Muscle of leg (tissue), 11 donors: ENCODE data around the gene AIDA. TPM values are rescaled to one million over a fixed set of nuclear protein-coding genes. Genes with fewer than 3 reads are reported as not detected.

Source experiments
- DNase-seq: peaks from one replicate; pipeline ENCODE4 v3.0.0; 2013
- H3K27ac ChIP-seq: one replicate; pipeline ENCODE4 v1.5.1; 2013; ENCODE audit warnings: mild to moderate bottlenecking, low read length, control low read depth
- H3K27me3 ChIP-seq: one replicate; pipeline ENCODE4 v1.6.1; 2013; ENCODE audit warnings: low read length; ENCODE audit not compliant: control insufficient read depth, insufficient read depth
- H3K36me3 ChIP-seq: one replicate; pipeline ENCODE4 v1.6.1; 2013; ENCODE audit warnings: low read length; ENCODE audit not compliant: control insufficient read depth, insufficient read depth
- H3K4me1 ChIP-seq: one replicate; pipeline ENCODE4 v1.6.1; 2013; ENCODE audit warnings: low read length; ENCODE audit not compliant: control insufficient read depth, insufficient read depth
- H3K4me3 ChIP-seq: one replicate; pipeline ENCODE4 v1.5.1; 2013; ENCODE audit warnings: low read length, control low read depth
- H3K9me3 ChIP-seq: replicated peaks from 2 replicates; pipeline ENCODE4 v1.6.1; 2013; ENCODE audit warnings: low read depth, low read length; ENCODE audit not compliant: control insufficient read depth
- WGBS: methylation state at CpG from one replicate; pipeline ENCODE4 v1.1.5; 2013; ENCODE audit warnings: missing lambda C conversion rate; ENCODE audit not compliant: insufficient coverage; 5-methylcytosine and 5-hydroxymethylcytosine counted together
- polyA plus RNA-seq, 8 donors: library from polyadenylated mRNA; unstranded; fragments of 120-200 nt; gene quantifications; one replicate each; pipeline versions ENCODE4 v1.2.1 to v1.2.3, GENCODE V29; 2013; ENCODE audit warnings: inconsistent platforms in 1 of 8, low replicate concordance in 1 of 8; ENCODE audit not compliant: insufficient read length in 8 of 8, insufficient read depth in 1 of 8
- total RNA-seq: library from RNA; stranded (reverse); fragments of 120-200 nt; gene quantifications from one replicate; pipeline ENCODE4 v1.2.4, GENCODE V29; 2013

The AIDA gene
- total and polyA plus RNA-seq, 9 donors = 29.7 to 81.0 (median 53.5) TPM

GRCh38 chr1:222713091-222713961 is 1.0 kb upstream of the AIDA start:
- Histone ChIP-seq H3K27ac (peak overlapping the region; percentile 100), H3K27me3 (no peaks in the 10 kb centered on the region), H3K36me3 (peaks cover 4% of the 10 kb centered on the region), H3K4me1 (peaks cover 6% of the 10 kb centered on the region), H3K9me3 (no peaks in the 10 kb centered on the region), H3K4me3 (peak overlapping the region; percentile 90)
- WGBS = under 1% methylated on average over 22 of the region's 39 CpGs
- DNase-seq = peak; percentile 99

DNA sequence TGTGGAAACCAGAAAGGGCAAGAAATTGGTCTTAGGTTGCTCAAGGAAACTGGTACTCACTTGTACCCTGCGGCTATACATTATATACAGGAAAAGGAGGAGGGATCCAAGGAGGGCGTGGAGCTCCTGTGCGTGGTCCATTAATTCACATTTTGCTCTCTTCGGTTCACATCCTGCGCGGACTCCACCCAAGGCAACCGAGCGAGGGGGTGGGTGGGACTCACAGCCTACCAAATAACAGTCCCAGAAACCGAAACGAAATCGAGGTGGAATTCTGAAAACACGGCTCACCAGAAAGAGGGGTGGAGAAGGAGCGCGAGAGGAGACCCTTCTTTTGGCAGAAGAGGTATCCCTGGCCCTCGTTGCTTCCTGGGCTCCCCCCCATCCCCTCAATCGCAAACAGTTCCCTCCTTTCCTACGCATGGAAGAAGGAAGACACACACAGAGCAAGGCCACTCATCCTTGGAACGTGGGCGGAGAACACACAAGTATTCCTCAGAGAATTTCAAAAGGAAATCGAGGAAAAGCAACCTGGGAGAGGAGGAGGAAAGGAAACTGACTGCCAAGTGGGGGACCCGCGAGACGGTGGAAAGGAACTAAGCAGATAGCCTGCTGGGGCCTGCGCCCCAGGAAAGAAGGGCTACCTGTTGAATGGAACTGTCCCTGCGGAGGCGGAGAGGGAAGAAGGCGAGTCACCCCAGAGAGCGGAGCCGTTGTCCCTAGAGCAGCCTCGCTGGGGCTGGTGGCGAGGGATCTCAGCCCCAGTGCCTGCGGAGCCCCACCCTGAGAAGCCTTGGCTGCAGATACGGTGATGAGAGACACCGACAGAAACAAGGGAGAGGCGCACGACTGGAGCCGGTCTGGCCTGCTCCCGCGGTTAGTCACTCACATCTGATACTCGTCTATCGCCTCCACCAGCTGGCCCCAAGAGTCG is 705 bp downstream of the AIDA start:
- Histone ChIP-seq H3K36me3 (peaks cover 2% of the 10 kb centered on the region), H3K4me3 (peak overlapping the region; percentile 90), H3K9me3 (no peaks in the 10 kb centered on the region), H3K27me3 (no peaks in the 10 kb centered on the region), H3K4me1 (peaks cover 6% of the 10 kb centered on the region), H3K27ac (peak overlapping the region; percentile 94)
- 0% methylated on average over 20 of the region's 42 CpGs for WGBS
- DNase-seq = peak; percentile 77

- no peak overlapping the region for H3K4me3 ChIP-seq
- no peak overlapping the region for H3K27ac ChIP-seq
- no peak for DNase-seq
- H3K27me3 ChIP-seq = no peaks in the 10 kb centered on the region
- H3K36me3 ChIP-seq = no peaks in the 10 kb centered on the region
- H3K4me1 ChIP-seq = peaks cover 6% of the 10 kb centered on the region
- whole genome bisulfite sequencing = 93% methylated on average over 3 of the region's 5 CpGs
- H3K9me3 ChIP-seq = peaks cover 4% of the 10 kb centered on the region
Measured at GRCh38 chr1:222709700-222710153, 2.6 kb downstream of the AIDA start.

GRCh38 chr1:222706815-222707214 is 5.5 kb downstream of the AIDA start:
- WGBS = no CpG with 5 or more reads among the region's 4 CpGs
- Histone ChIP-seq H3K27ac (no peak overlapping the region), H3K9me3 (peaks cover 4% of the 10 kb centered on the region), H3K4me1 (peaks cover 4% of the 10 kb centered on the region), H3K4me3 (no peak overlapping the region), H3K36me3 (peaks cover 3% of the 10 kb centered on the region), H3K27me3 (no peaks in the 10 kb centered on the region)
- DNase-seq = no peak

GRCh38 chr1:222704260-222704659 is 8.0 kb downstream of the AIDA start:
- no CpG with 5 or more reads among the region's 1 CpG for WGBS
- Histone ChIP-seq H3K27ac (no peak overlapping the region), H3K27me3 (no peaks in the 10 kb centered on the region), H3K36me3 (peaks cover 11% of the 10 kb centered on the region), H3K9me3 (peaks cover 4% of the 10 kb centered on the region), H3K4me1 (no peaks in the 10 kb centered on the region), H3K4me3 (no peak overlapping the region)
- no peak for DNase-seq

- Histone ChIP-seq H3K27me3 (no peaks in the 10 kb centered on the region), H3K9me3 (peaks cover 4% of the 10 kb centered on the region), H3K4me1 (no peaks in the 10 kb centered on the region), H3K4me3 (no peak overlapping the region), H3K36me3 (peaks cover 11% of the 10 kb centered on the region), H3K27ac (no peak overlapping the region)
- DNase-seq = no peak
- 100% methylated on average over 1 of the region's 4 CpGs for WGBS
Measured at GRCh38 chr1:222702210-222702609, 10.1 kb downstream of the AIDA start.

DNA sequence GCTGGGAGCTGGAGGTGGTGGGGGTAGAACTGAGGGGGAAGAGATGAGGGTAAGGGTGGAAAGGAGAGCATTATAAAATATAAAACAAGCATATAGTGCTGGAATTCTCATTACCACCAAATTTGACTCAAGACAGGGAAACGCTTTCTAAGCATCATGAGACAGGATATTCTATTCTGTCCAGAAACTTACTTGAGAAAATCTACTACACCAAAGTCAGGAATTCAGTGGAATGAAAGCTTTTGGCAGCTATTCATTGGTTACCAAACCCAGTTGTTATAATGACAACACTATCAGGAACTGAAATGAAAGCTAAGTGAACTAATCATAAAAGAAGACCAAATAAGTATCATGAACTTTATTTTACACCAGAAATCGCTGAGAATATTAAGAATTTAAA is 14.5 kb downstream of the AIDA start:
- Histone ChIP-seq H3K4me1 (no peaks in the 10 kb centered on the region), H3K27ac (no peak overlapping the region), H3K27me3 (no peaks in the 10 kb centered on the region), H3K4me3 (no peak overlapping the region), H3K36me3 (peaks cover 11% of the 10 kb centered on the region), H3K9me3 (no peaks in the 10 kb centered on the region)
- no CpG with 5 or more reads among the region's 2 CpGs for WGBS
- peak; percentile 72 for DNase-seq

DNA sequence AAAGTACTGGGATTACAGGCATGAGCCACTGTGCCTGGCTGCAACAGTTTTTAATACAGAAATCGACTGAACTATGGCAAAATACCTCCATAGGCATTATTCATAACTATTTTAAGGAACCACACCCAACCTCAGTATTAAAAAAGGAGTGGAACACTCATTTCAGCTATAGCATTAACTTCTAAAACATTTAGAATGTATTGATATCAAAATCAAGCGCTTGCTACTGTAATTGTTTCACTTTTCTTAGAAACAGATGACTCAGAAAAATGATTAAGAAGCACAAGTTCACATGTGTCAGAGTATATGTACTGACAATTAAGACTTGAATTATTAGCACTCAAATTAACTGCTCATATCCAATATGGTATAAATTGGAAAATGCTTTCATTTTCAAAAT is 15.1 kb downstream of the AIDA start:
- Histone ChIP-seq H3K36me3 (peaks cover 8% of the 10 kb centered on the region), H3K4me3 (no peak overlapping the region), H3K27me3 (no peaks in the 10 kb centered on the region), H3K27ac (no peak overlapping the region), H3K4me1 (no peaks in the 10 kb centered on the region), H3K9me3 (no peaks in the 10 kb centered on the region)
- WGBS = 86% methylated on average over 1 of the region's 2 CpGs
- DNase-seq = no peak

DNA sequence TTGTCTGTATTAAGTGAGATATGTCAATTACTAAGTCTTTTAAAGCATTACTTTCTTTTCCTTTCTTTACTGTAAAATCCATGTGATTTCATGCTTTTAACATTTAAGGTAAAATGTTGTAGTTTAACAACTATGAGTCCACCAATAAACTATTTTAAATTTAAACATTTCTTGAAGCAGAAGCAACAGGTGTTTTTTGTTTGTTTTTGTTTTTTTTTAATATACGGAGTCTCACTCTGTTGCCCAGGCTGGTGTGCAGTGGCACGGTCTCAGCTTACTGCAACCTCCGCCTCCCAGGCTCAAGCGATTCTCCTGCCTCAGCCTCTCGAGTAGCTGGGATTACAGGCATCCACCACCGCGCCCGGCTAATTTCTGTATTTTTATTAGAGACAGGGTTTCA is 15.6 kb downstream of the AIDA start:
- Histone ChIP-seq H3K9me3 (no peaks in the 10 kb centered on the region), H3K36me3 (peaks cover 10% of the 10 kb centered on the region), H3K4me3 (no peak overlapping the region), H3K27ac (no peak overlapping the region), H3K4me1 (no peaks in the 10 kb centered on the region), H3K27me3 (no peaks in the 10 kb centered on the region)
- WGBS = 92% methylated on average over 2 of the region's 8 CpGs
- DNase-seq = no peak

- Histone ChIP-seq H3K4me3 (no peak overlapping the region), H3K27ac (no peak overlapping the region), H3K9me3 (no peaks in the 10 kb centered on the region), H3K4me1 (no peaks in the 10 kb centered on the region), H3K27me3 (no peaks in the 10 kb centered on the region), H3K36me3 (peaks cover 3% of the 10 kb centered on the region)
- no CpG with 5 or more reads among the region's 5 CpGs for WGBS
- DNase-seq = no peak
Measured at GRCh38 chr1:222694927-222695326, 17.4 kb downstream of the AIDA start.
